Left ventricle myocardium superior (tissue), 1 donor: ENCODE data around the gene AKIP1. TPM values are rescaled to one million over a fixed set of nuclear protein-coding genes. Genes with fewer than 3 reads are reported as not detected.
"Not testable (repeated sequence)": the region's sequence is repeated elsewhere in the genome, so short reads cannot be mapped to it uniquely, and the experiment has no call there.

ENCODE experiments used
- ATAC-seq: fragments of 200-7000 bp; cut with Tn5 transposase; one replicate; pipeline ENCODE4 v1.9.1; 2020; ENCODE audit warnings: mild to moderate bottlenecking, moderate library complexity
- DNase-seq: peaks from one replicate; pipeline ENCODE4 v3.0.0-alpha.2; 2020
- intact Hi-C: fragments of 100-400 bp; cut with micrococcal nuclease; formaldehyde crosslinking; loops from one replicate; pipeline ENCODE4 v1.11.0; 2022
- long read RNA-seq: library from polyadenylated mRNA; unstranded; transcript quantifications from one replicate; pipeline ENCODE4 v2.0.0, GENCODE V29; 2021
- total RNA-seq: library from RNA; stranded (reverse); fragmentation: NEBNext Ultra II Directional; extraction: Animal tissue kit (Norgen Biotek cat#: 25700); gene quantifications from one replicate; pipeline ENCODE4 v1.2.1, GENCODE V29; 2021
- donor health status: DM: no; HTN: yes; CAD: no; lungs with severe emphysema.

The AKIP1 gene
- total RNA-seq: 24.8 TPM
- long read RNA-seq, transcript AKIP1-210 (5 exons, 1,022 nt): minor isoform, 11 of 50 reads
- long read RNA-seq, transcript AKIP1-201 (5 exons, 1,247 nt): major isoform, 17 of 50 reads
- long read RNA-seq, transcript AKIP1-203 (6 exons, 1,327 nt): minor isoform, 11 of 50 reads
- long read RNA-seq, partial matches to known transcripts: 0 of 50 reads
- long read RNA-seq, other reads (novel, unspliced or antisense): 7 of 50 reads

GRCh38 chr11:8911029-8911823, at the start of gene AKIP1:
Gene AKIP1 (plus strand): TSS chr11:8911189. CDS start chr11:8911450, 261 bp downstream.
- ATAC-seq (peak; percentile 96), DNase-seq (peak; percentile 98)
- intact Hi-C loops: loop anchor here (10.0 kb wide), 1 partner anchor 96 kb away; a partner anchor contains a TSS

GRCh38 chr11:8863838-8864237, 47.2 kb upstream of the AKIP1 start:
- ATAC-seq: no peak

GRCh38 chr11:8865304-8865703, 45.7 kb upstream of the AKIP1 start:
- ATAC-seq: no peak
- intact Hi-C loops: no loop called here
- DNase-seq: no peak

More at GRCh38 chr11:8863838-8864237, 47.2 kb upstream of the AKIP1 start:
- no peak for DNase-seq
- intact Hi-C loops: no loop called here

DNA sequence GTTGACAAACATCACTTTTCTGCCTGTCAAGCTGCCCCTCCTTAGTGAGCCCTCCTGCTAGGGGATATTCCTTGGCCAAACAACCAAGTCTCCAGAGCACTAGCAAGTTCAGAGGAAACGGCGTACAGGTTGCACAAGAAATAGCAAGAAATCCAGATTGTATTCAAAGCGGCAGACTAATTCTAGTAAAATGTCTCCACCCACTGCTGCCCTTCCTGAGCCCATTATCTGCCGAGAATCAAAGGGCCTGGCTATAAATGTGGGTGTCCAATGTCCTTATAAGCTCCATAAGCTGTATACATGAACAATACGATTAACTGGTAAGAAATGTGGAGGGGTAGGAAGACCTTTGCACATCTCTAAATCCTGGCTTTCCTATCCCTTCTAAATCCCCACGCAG, 44.0 kb upstream of the AKIP1 start:
- DNase-seq (no peak), ATAC-seq (no peak)
- intact Hi-C loops: no loop called here

GRCh38 chr11:8867931-8868631, 42.9 kb upstream of the AKIP1 start:
- no peak for DNase-seq
- intact Hi-C loops: no loop called here
- ATAC-seq: no peak

DNA sequence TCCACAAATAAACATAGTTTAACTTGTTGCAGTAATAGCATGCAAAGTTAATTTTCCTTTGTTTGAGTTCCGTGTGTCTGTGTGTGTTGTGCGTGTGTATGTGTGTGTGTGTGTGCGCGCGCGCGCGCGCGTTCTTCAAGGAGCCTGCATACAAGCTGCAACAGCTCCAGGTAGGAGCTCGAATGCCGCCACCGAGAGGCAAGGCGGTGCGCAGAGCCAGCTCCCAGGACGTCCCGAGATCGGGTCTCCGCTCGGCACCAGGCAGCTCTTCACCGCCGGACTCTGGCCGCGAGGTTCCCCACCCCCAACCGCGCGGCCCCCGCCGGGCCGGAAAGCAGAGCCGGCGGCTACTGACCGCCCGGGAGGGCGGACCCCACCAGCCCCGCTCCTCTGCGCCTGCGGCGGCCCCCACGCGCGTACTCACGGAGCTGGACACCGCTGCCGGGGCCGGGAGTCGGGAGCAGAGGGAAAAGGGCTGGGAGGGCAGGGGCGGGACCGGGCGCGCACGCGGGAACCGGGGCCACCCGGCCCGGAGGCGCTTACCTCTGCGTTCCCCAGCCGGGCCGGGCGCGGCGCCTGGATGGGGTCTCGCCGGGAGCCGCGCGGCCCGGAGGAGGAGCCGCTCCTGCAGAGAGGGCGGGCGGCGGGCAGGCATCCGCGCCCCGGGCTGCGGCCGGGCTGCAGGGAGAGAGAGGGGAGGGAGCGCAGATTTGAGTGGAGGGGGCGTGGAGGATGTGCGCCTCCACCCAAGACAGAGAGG, 40.4 kb upstream of the AKIP1 start:
- DNase-seq: peak; percentile 70
- peak; percentile 87 for ATAC-seq
- intact Hi-C loops: no loop called here

DNA sequence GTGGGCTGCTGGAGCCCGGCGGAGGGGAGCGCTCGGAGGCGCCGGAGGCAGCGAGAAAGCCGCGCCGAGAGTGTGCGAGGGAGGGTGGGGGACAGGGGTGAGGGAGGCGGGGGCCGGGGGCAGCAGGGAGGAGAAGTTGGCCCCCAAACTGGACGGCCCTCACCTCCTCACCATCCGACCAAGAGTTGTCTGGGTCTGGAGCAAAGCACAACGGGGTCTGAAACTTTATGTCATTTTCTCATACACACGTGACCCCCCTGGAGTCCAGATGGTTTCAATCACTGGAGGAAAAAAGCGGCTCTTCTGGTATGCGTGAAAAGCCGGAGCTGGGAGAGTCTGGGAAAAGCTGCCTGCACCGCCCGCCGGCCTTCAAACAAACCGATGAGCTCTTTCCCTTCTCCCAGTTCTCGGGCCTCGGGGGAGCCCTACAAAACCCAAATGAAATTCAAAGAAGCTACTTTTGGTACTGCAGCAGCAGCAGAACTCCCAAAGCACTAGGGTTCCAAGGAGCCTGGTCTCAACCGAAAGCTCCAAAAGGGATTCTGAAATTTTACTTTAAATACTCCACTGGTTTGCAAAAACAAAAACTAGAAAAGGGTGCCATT, 39.7 kb upstream of the AKIP1 start:
- ATAC-seq (peak; percentile 85), DNase-seq (peak; percentile 75)
- intact Hi-C loops: no loop called here

DNA sequence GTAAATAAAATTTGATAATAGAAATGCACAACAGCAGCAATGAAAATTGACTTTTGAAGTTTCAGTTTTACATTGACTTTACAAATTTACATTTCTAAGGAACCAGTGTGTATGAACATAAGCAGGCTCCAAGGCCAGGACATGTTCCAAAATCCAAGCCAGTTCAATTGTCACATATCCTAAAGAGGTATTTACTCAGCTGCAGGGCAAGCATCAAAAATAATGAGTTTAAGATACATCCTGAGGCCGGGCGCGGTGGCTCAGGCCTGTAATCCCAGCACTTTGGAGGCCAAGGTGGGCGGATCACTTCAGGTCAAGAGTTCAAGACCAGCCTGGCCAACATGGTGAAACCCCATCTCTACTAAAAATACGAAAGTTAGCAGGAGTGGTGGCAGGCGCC, 39.0 kb upstream of the AKIP1 start:
- ATAC-seq: no peak
- intact Hi-C loops: no loop called here
- no peak for DNase-seq

DNA sequence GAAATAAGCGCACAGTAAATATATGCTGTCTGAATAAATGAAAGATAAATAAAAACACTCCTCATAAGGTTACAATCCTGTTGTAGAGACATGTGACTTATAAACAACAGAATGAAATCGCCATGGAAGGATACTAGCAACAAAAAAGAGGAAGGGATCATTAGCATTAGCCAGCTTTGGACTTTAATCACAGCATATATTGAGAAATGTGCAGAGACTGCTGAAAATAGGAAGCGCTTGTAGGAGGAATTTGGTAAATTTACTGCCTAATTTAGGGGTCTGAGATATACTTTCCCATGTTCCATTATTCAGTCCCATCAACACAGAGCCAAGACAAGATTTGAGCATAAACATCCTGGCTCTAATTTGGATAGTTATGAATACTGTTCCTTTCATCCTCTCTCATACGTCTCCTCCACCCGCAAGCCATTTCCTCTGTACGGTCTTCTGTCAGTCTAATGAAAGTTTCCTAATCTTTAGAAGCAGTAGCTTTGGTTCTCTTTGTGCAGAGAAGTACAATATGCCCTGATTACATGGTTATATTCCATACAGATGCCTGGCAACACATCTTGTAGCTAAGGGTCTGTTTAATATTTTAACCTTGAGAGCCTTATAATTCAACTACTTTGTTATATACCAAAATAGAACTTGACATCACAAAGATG, 37.1 kb upstream of the AKIP1 start:
- DNase-seq (no peak), ATAC-seq (no peak)
- intact Hi-C loops: no loop called here

DNA sequence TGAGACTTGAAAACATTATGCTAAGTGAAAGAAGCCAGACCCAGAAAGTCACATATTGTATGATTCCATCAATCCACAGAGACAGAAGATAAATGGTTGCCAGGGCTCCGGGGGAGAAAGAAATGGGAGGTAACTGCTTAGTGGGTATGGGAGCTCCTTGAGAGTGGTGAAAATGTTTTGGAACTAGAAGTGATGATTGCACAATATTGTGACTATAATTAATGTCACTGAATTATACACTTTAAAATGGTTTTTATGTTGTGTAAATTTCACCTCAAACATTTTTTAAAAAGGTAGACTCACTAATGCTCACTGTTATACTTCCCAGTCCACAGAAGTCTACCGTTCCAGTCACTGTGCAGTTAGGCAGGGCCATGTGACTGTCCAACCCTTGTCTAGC, 32.2 kb upstream of the AKIP1 start:
- DNase-seq: no peak
- intact Hi-C loops: no loop called here
- no peak for ATAC-seq

GRCh38 chr11:8881585-8881984, 29.4 kb upstream of the AKIP1 start:
- ATAC-seq, intact Hi-C loops, DNase-seq: not testable (repeated sequence)

GRCh38 chr11:8886322-8886721, 24.7 kb upstream of the AKIP1 start:
- intact Hi-C loops: no loop called here
- no peak for DNase-seq
- no peak for ATAC-seq

- ATAC-seq, intact Hi-C loops, DNase-seq: not testable (repeated sequence)
Observed at GRCh38 chr11:8891185-8891584, 19.8 kb upstream of the AKIP1 start.

DNA sequence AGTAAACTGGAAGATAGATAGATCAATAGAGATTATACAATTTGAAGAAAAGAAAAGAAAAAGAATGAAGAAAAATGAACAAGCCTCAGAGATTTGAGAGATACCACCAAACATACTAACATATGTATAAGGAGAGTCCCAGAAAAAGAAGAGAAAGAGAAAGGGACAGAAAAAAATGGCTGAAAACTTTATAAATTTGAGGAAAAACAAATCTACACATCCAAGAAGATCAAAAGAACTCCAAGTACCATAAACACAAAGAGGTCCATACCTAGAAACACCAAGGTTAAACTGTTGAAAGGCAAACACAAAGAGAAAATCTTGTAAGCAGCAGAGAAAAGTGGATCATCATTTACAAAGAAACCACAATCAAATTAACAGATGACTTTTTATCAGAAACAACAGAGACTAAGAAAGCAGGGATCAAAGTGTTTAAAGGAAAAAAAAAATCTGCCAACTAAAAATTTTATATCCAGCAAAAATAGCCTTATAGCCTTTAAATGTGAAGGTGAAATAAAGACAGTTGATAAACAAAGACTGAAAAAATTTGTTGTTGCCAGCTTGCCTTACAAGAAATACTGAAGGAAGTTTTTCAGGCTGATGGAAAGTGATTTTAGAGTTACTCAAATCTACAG, 11.8 kb upstream of the AKIP1 start:
- intact Hi-C loops: no loop called here
- DNase-seq (no peak), ATAC-seq (no peak)

DNA sequence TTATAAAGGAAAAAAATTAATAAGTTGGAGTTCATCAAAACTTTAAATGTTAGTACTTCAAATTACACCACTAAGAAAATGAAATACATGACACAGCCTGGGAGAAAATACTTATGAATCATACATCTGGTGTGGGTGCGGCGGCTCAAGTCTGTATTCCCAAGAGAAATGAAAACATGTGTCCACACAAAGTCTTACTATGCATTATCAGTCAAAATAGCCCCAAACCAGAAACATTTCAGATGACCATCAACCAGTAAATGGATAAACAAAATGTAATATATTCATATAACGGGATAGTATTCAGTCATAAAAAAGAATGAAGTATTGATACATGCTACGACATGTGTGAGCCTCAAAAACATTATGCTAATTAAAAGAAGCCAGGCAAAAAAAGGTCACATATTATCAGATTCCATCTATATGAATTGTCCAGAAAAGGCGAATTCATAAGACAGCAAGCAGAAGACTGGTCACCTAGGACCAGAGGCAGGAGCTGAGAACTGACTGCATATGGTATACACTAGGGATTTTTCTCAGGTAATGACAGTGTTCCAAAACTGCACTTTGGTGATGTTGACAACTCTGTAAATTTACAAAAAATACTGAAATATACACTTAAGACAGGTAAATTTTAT, 5.3 kb upstream of the AKIP1 start:
- intact Hi-C loops: no loop called here
- ATAC-seq: peak; percentile 45

GRCh38 chr11:8907116-8907515, 3.9 kb upstream of the AKIP1 start:
- DNase-seq: no peak
- no peak for ATAC-seq
- intact Hi-C loops: no loop called here

More for the DNA sequence above, 5.3 kb upstream of the AKIP1 start:
- no peak for DNase-seq

- DNase-seq (no peak), ATAC-seq (no peak)
- intact Hi-C loops: no loop called here
Observed at GRCh38 chr11:8908099-8908498, 2.9 kb upstream of the AKIP1 start.

DNA sequence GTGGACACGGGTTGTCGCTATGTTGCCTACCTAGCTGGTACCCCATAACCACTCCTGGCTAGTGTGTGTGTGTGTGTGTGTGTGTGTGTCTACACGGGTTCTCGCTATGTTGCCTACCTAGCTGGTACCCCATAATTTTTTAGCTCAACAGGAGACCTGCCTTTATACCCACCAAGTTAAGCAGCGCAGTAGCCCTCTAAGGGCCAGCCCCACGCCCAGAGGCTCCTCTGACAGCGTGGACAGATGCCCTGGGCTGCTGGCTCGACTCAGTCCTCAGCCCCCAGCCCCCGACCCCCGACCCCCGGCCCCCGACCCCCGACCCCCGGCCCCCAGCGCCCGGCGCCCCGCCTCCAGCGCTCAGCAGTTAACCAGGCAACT, 351 bp upstream of the AKIP1 start:
- intact Hi-C loops: loop anchor here (10.0 kb wide), 1 partner anchor 96 kb away; a partner anchor contains a TSS
- ATAC-seq (peak; percentile 5), DNase-seq (no peak)
